Measurements from ENCODE around the gene IFT27. TPM values are rescaled to one million over a fixed set of nuclear protein-coding genes. Genes with fewer than 3 reads are reported as not detected.

Gene IFT27
- polyA plus RNA-seq, 1 experiment, result 23.0 TPM

GRCh38 chr22:36815558-36816338 is 39.8 kb upstream of the IFT27 start:
- H3K27me3 ChIP-seq (ENCODE audit: control insufficient read depth, insufficient read depth, low read length), result peaks cover 60% of the 10 kb centered on the region
- no peak for TF ChIP-seq CTCF (IDR thresholded peaks at IDR 0.05; ENCODE audit: insufficient read depth, low read depth, low read length)
- ChIA-PET CTCF (interaction anchor here (1.1 kb wide), 1 partner anchor 34 kb away, joined by 3 read pairs; no protein-coding TSS in a partner anchor), POLR2A (no interaction called here)
- no peak overlapping the region for H3K4me3 ChIP-seq (ENCODE audit: low read depth, low read length)
- H3K36me3 ChIP-seq (ENCODE audit: control insufficient read depth, insufficient read depth, low read length), result no peaks in the 10 kb centered on the region
- no peak for DNase-seq (ENCODE audit: low read depth)

GRCh38 chr22:36814801-36815200 is 38.9 kb upstream of the IFT27 start:
- no peak for DNase-seq (ENCODE audit: low read depth)
- POLR2A ChIA-PET, result no interaction called here
- Histone ChIP-seq H3K27me3 (ENCODE audit: control insufficient read depth, insufficient read depth, low read length) (peaks cover 63% of the 10 kb centered on the region), H3K4me3 (ENCODE audit: low read depth, low read length) (no peak overlapping the region), H3K36me3 (ENCODE audit: control insufficient read depth, insufficient read depth, low read length) (no peaks in the 10 kb centered on the region)
- CTCF ChIA-PET, result interaction anchor here (1.1 kb wide), 1 partner anchor 33 kb away, joined by 3 read pairs; no protein-coding TSS in a partner anchor
- no peak for TF ChIP-seq CTCF (IDR thresholded peaks at IDR 0.05; ENCODE audit: insufficient read depth, low read depth, low read length)

GRCh38 chr22:36811094-36811800 is 35.3 kb upstream of the IFT27 start:
- ChIA-PET POLR2A (no interaction called here), CTCF (interaction anchor here (0.6 to 1.5 kb wide), 2 partner anchors 29 to 42 kb away, joined by 3 to 4 read pairs; no protein-coding TSS in a partner anchor)

GRCh38 chr22:36809351-36809750 is 33.4 kb upstream of the IFT27 start:
- peaks cover 40% of the 10 kb centered on the region for H3K27me3 ChIP-seq (ENCODE audit: control insufficient read depth, insufficient read depth, low read length)
- H3K4me3 ChIP-seq (ENCODE audit: low read depth, low read length), result no peak overlapping the region
- POLR2A ChIA-PET, result no interaction called here
- DNase-seq (ENCODE audit: low read depth), result no peak
- H3K36me3 ChIP-seq (ENCODE audit: control insufficient read depth, insufficient read depth, low read length), result no peaks in the 10 kb centered on the region
- no peak for TF ChIP-seq CTCF (IDR thresholded peaks at IDR 0.05; ENCODE audit: insufficient read depth, low read depth, low read length)
- CTCF ChIA-PET, result interaction anchor here (0.6 to 1.4 kb wide), 3 partner anchors 11 to 271 kb away, joined by 3 to 5 read pairs (median 3); no protein-coding TSS in a partner anchor

More at GRCh38 chr22:36811094-36811800, 35.3 kb upstream of the IFT27 start:
- Histone ChIP-seq H3K36me3 (ENCODE audit: control insufficient read depth, insufficient read depth, low read length) (no peaks in the 10 kb centered on the region), H3K27me3 (ENCODE audit: control insufficient read depth, insufficient read depth, low read length) (peaks cover 53% of the 10 kb centered on the region), H3K4me3 (ENCODE audit: low read depth, low read length) (no peak overlapping the region)
- TF ChIP-seq CTCF (IDR thresholded peaks at IDR 0.05; ENCODE audit: insufficient read depth, low read depth, low read length), result no peak
- DNase-seq (ENCODE audit: low read depth), result no peak

- no peak for TF ChIP-seq CTCF (IDR thresholded peaks at IDR 0.05; ENCODE audit: insufficient read depth, low read depth, low read length)
- Histone ChIP-seq H3K4me3 (ENCODE audit: low read depth, low read length) (no peak overlapping the region), H3K27me3 (ENCODE audit: control insufficient read depth, insufficient read depth, low read length) (peaks cover 38% of the 10 kb centered on the region), H3K36me3 (ENCODE audit: control insufficient read depth, insufficient read depth, low read length) (no peaks in the 10 kb centered on the region)
- DNase-seq (ENCODE audit: low read depth), result no peak
- CTCF ChIA-PET, result interaction anchor here (0.6 to 1.4 kb wide), 4 partner anchors 11 to 271 kb away, joined by 3 to 5 read pairs (median 3); no protein-coding TSS in a partner anchor
- POLR2A ChIA-PET, result no interaction called here
These were observed 32.9 kb upstream of the IFT27 start for GRCh38 chr22:36808721-36809344.
